B cell (primary cell): ENCODE measurements around the gene RGS14.

ENCODE experiments used
- CTCF ChIP-seq: fragments of 200-600 bp; IDR thresholded peaks from one replicate; pipeline ENCODE4 v1.8.0; 2022; ENCODE audit warnings: antibody characterized with exemption, mild to moderate bottlenecking
- EZH2 ChIP-seq: IDR thresholded peaks from 2 replicates; pipeline ENCODE4 v1.6.1; 2012; ENCODE audit warnings: borderline replicate concordance, low read depth, mild to moderate bottlenecking, moderate library complexity, low read length; ENCODE audit not compliant: insufficient read depth, poor library complexity, severe bottlenecking

DNA sequence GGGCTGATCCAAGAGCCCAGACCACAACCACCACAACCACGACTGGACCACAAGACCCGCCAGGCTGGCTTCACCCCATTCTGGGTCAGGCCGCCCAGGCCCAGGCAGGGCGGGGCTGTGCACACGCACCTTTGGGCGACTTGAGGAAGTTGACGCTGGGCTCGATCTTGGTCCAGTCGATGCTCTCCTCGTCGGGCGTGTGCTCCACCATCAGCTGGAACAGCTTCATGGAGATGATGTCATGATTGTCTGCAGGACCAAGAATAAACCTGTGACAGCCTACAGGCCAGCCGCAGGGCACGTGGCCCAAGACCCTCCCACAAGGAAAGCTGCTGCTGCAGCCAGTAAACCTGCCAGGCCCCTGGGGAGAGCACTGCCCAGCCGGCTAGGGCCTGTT lies 23.6 kb upstream of the RGS14 start:
- no peak for TF ChIP-seq EZH2
- TF ChIP-seq CTCF: no peak
